ENCODE results near the gene OPN1MW3.

DNA sequence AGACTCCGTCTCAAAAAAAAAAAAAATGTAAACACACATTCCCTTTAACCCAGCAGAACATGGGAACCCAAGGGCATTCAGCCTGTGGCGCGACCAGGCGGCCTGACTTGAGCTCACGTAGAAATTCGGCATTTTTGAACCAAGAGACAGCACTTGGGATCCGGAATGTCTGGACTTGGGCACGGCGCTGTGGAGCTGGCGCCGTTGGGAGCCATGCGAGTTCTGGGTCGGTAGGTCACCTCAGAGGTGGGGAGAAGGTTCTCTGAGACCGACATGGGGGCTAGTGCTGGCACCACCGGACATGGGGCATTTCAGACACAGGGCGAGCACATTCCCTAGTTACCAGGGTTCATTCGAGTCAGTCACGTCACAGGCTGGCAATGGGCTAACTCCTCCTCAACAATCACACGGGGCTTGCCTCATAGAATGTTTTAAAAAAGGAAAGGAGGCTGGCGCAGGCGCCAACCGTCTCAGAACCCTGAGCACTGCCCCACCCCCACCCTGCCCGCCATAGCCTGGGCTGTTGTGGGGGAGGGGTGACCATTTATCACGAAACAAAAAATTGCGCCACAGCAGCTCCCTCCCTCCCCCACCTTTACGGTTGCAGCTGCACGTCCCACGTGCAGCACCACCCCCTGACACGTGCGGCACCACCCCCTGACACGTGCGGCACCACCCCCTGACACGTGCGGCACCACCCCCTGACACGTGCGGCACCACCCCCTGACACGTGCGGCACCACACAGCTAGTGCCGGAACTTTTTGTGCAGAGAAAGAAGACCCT, 37.6 kb downstream of the OPN1MW3 start, which contains the start of gene TEX28:
- TF ChIP-seq EZH2phosphoT487 (IDR thresholded peaks at IDR 0.05; ENCODE audit: insufficient read depth, low read depth) (no peak), EZH2 (IDR thresholded peaks at IDR 0.05; ENCODE audit: insufficient read depth, poor library complexity, severe bottlenecking) (no peak)
